Tibial nerve (tissue), 3 donors: ENCODE results near the gene MAP4K3.

Source experiments
- POLR2A ChIP-seq, 2 donors: fragments of 450-650 bp; IDR thresholded peaks; one replicate each; pipeline ENCODE4 v1.6.1; 2017; ENCODE audit warnings: antibody characterized with exemption in 2 of 2, mild to moderate bottlenecking in 2 of 2, moderate library complexity in 2 of 2
- TF ChIP-seq, protein P1 (sequence below), 5 experiments: fragments of 200-600 bp in 3 of 5; fragments of 450-650 bp in 2 of 5; sonication (generic) in 3 of 5; IDR thresholded peaks; one replicate each; pipeline ENCODE4 v1.5.1; 2016 to 2019; ENCODE audit warnings: antibody characterized with exemption in 5 of 5, mild to moderate bottlenecking in 3 of 5, moderate library complexity in 2 of 5

DNA sequence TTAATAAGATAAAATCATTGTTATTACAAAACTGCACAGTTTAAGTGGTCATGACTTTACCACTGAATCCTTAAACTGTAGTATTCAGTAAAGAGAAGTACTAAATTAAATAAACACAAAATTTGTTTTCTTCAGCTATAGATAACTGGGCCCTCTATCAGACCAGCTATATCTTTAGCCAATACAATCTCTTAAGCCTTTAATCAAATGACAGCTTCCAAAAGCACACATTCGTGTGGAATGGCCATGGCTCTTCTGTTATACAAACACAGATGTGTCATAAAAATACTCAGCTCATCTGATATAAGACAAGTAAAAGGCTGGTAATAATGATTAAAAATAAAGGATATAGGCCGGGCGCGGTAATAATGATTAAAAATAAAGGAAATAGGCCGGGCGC lies 135.7 kb downstream of the MAP4K3 start:
- TF ChIP-seq, protein P1, sequence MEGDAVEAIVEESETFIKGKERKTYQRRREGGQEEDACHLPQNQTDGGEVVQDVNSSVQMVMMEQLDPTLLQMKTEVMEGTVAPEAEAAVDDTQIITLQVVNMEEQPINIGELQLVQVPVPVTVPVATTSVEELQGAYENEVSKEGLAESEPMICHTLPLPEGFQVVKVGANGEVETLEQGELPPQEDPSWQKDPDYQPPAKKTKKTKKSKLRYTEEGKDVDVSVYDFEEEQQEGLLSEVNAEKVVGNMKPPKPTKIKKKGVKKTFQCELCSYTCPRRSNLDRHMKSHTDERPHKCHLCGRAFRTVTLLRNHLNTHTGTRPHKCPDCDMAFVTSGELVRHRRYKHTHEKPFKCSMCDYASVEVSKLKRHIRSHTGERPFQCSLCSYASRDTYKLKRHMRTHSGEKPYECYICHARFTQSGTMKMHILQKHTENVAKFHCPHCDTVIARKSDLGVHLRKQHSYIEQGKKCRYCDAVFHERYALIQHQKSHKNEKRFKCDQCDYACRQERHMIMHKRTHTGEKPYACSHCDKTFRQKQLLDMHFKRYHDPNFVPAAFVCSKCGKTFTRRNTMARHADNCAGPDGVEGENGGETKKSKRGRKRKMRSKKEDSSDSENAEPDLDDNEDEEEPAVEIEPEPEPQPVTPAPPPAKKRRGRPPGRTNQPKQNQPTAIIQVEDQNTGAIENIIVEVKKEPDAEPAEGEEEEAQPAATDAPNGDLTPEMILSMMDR (IDR thresholded peaks at IDR 0.05): no peak
- no peak for TF ChIP-seq POLR2A (IDR thresholded peaks at IDR 0.05)
